K562 (cell line): ENCODE data around the gene P2RY8. TPM values are rescaled to one million over a fixed set of nuclear protein-coding genes. Genes with fewer than 3 reads are reported as not detected.

ENCODE experiments used
- ATAC-seq: fragments of 200-7000 bp; cut with Tn5 transposase; 3 replicates; pipeline ENCODE4 v1.9.1; 2020; ENCODE audit warnings: moderate library complexity
- BruUV-seq: library from RNA; stranded (reverse); fragments of 400-500 nt; replicated peaks from 2 replicates; lab custom pipeline; 2021; lab: Mats Ljungman, UMichigan
- CTCF ChIA-PET: fragments of 300-600 bp; formaldehyde crosslinking; extraction: SDS; loops from one replicate; lab custom pipeline; 2021; ENCODE audit warnings: low intra/inter-chr PET ratio; lab: Yijun Ruan, JAX
- POLR2A ChIA-PET: fragments of 300-600, 350-650 bp; sonication (Branson Sonifier 250); formaldehyde crosslinking; extraction: SDS; loops from one replicate; lab custom pipeline; 2021; ENCODE audit warnings: antibody characterized with exemption, inconsistent platforms; lab: Yijun Ruan, JAX
- DNase-seq, 4 experiments: peaks; one replicate each; pipeline versions ENCODE4 v3.0.0 to v3.0.0-alpha.2; 2011 to 2018; ENCODE audit warnings: low spot score in 3 of 4, mixed read lengths in 3 of 4; ENCODE audit errors: extremely low read depth in 1 of 4
- FAIRE-seq: peaks from 2 replicates; lab custom pipeline; 2011; peaks lifted over from hg19 to GRCh38; lab: Jason Lieb, UNC
- H2AFZ ChIP-seq: 2 replicates; pipeline ENCODE4 v1.6.0; 2011; ENCODE audit warnings: low read depth, low read length, control low read depth, inconsistent platforms
- H3K27ac ChIP-seq: fragments of 200-600 bp; 3 replicates; pipeline ENCODE4 v1.8.0; 2011; ENCODE audit warnings: low read depth, mild to moderate bottlenecking, control low read depth, inconsistent platforms, low read length, moderate library complexity, mixed read lengths; ENCODE audit errors: extremely low read depth
- H3K27me3 ChIP-seq, 2 experiments: fragments of 300-600 bp in 1 of 2; 2 replicates in 1 of 2; 3 replicates in 1 of 2; pipeline versions ENCODE4 v1.6.0 to v1.8.0; 2011; ENCODE audit warnings: inconsistent platforms in 2 of 2, low read length in 2 of 2, mild to moderate bottlenecking in 1 of 2, mixed read lengths in 1 of 2, moderate library complexity in 1 of 2; ENCODE audit not compliant: control insufficient read depth in 2 of 2, insufficient read depth in 2 of 2
- H3K36me3 ChIP-seq: fragments of 300-600 bp; 3 replicates; pipeline ENCODE4 v1.8.0; 2011; ENCODE audit warnings: mild to moderate bottlenecking, low read length, inconsistent platforms; ENCODE audit not compliant: control insufficient read depth, insufficient read depth
- H3K4me1 ChIP-seq, 2 experiments: fragments of 200-600 bp in 1 of 2; replicated peaks in 1 of 2; 2 replicates in 1 of 2; 3 replicates in 1 of 2; pipeline versions ENCODE4 v1.5.1 to v1.8.0; 2011; ENCODE audit warnings: inconsistent platforms in 2 of 2, low read length in 2 of 2, mild to moderate bottlenecking in 1 of 2, mixed read lengths in 1 of 2, moderate library complexity in 1 of 2; ENCODE audit not compliant: control insufficient read depth in 2 of 2, insufficient read depth in 2 of 2
- H3K4me2 ChIP-seq: 2 replicates; pipeline ENCODE4 v1.6.1; 2011; ENCODE audit warnings: low read length, control low read depth, inconsistent platforms, mixed read lengths; ENCODE audit not compliant: insufficient read depth
- H3K4me3 ChIP-seq: fragments of 200-600 bp; sonication (generic), shearing (Covaris generic); 2 replicates; pipeline ENCODE4 v1.5.1; 2016; ENCODE audit warnings: control low read depth, inconsistent platforms
- H3K79me2 ChIP-seq: fragments of 200-600 bp; 3 replicates; pipeline ENCODE4 v1.8.0; 2011; ENCODE audit warnings: low read length, inconsistent platforms; ENCODE audit not compliant: control insufficient read depth, insufficient read depth
- H3K9ac ChIP-seq, 2 experiments: 2 replicates each; pipeline versions ENCODE4 v1.6.0 to v1.6.1; 2011; ENCODE audit warnings: low read depth in 2 of 2, low read length in 2 of 2, control low read depth in 1 of 2, inconsistent platforms in 1 of 2, mild to moderate bottlenecking in 1 of 2, mixed read lengths in 1 of 2; ENCODE audit not compliant: insufficient read depth in 1 of 2
- H3K9me1 ChIP-seq: one replicate; pipeline ENCODE4 v1.6.0; 2011; ENCODE audit warnings: inconsistent platforms, mild to moderate bottlenecking, low read length, moderate library complexity; ENCODE audit not compliant: control insufficient read depth, insufficient read depth
- H3K9me3 ChIP-seq: replicated peaks from 2 replicates; pipeline ENCODE4 v1.5.1; 2011; ENCODE audit warnings: low read depth, low read length, inconsistent platforms; ENCODE audit not compliant: control insufficient read depth, insufficient read depth
- H4K20me1 ChIP-seq: replicated peaks from 2 replicates; pipeline ENCODE4 v1.6.1; 2011; ENCODE audit warnings: low read length, inconsistent platforms, mixed read lengths; ENCODE audit not compliant: control insufficient read depth, insufficient read depth
- ADNP ChIP-seq: fragments of 200-800 bp; sonication (Bioruptor generic); IDR thresholded peaks from 2 replicates; pipeline ENCODE4 v1.6.1; 2016; ENCODE audit warnings: missing genetic modification characterization, missing compliant biosample characterization
- CBFA2T3 ChIP-seq: fragments of 450-650 bp; IDR thresholded peaks from 2 replicates; pipeline ENCODE4 v1.6.1; 2017
- DIDO1 ChIP-seq: fragments of 450-650 bp; IDR thresholded peaks from 2 replicates; pipeline ENCODE4 v1.6.1; 2016; ENCODE audit warnings: low read depth, missing biosample characterization, missing genetic modification characterization
- MCM7 ChIP-seq, 2 experiments: fragments of 450-650 bp; IDR thresholded peaks; 2 replicates each; pipeline ENCODE4 v1.6.1; 2016 to 2018
- MEF2D ChIP-seq: conservative IDR thresholded peaks from 2 replicates; pipeline ENCODE4 v1.6.1; 2016; ENCODE audit warnings: low read depth, missing genetic modification characterization, missing compliant biosample characterization
- RBM14 ChIP-seq: fragments of 200-400 bp; formaldehyde crosslinking; IDR thresholded peaks from 2 replicates; pipeline ENCODE4 v1.6.1; 2018; ENCODE audit warnings: low read depth, mild to moderate bottlenecking, low read length, moderate library complexity, borderline replicate concordance; ENCODE audit not compliant: insufficient read depth
- RBM17 ChIP-seq: fragments of 200-400 bp; formaldehyde crosslinking; IDR thresholded peaks from 2 replicates; pipeline ENCODE4 v1.6.1; 2017; ENCODE audit warnings: low read depth, mild to moderate bottlenecking, low read length, borderline replicate concordance
- VEZF1 ChIP-seq: fragments of 200-800 bp; sonication (Bioruptor generic); IDR thresholded peaks from 2 replicates; pipeline ENCODE4 v1.6.1; 2017; ENCODE audit warnings: missing genetic modification characterization, missing compliant biosample characterization
- ZKSCAN8 ChIP-seq: fragments of 200-800 bp; sonication (Bioruptor generic); IDR thresholded peaks from 2 replicates; pipeline ENCODE4 v1.6.1; 2016; ENCODE audit warnings: missing genetic modification characterization, missing compliant biosample characterization
- ZNF551 ChIP-seq: fragments of 250-450 bp; sonication (Bioruptor Pico); IDR thresholded peaks from 2 replicates; pipeline ENCODE4 v1.5.0; 2021; ENCODE audit warnings: mild to moderate bottlenecking, moderate library complexity
- ZNF699 ChIP-seq: fragments of 250-450 bp; sonication (Bioruptor Pico); IDR thresholded peaks from 2 replicates; pipeline ENCODE4 v1.8.0; 2021; ENCODE audit warnings: mild to moderate bottlenecking, moderate library complexity; ENCODE audit not compliant: insufficient replicate concordance
- ZNF707 ChIP-seq: fragments of 250-450 bp; sonication (Bioruptor Pico); conservative IDR thresholded peaks from 2 replicates; pipeline ENCODE4 v1.8.0; 2022; ENCODE audit warnings: inconsistent platforms, mild to moderate bottlenecking, moderate library complexity
- WGBS: fragments of 100-300 bp; shearing (Covaris generic); methylation state at CpG from one replicate; pipeline ENCODE4 v1.1.6; 2016; ENCODE audit warnings: low coverage, mixed read lengths; ENCODE audit not compliant: insufficient coverage; ENCODE audit errors: missing lambda C conversion rate; 5-methylcytosine and 5-hydroxymethylcytosine counted together
- in situ Hi-C: fragments of 300-500 bp; cut with MboI; formaldehyde crosslinking; loops from 4 replicates; pipeline ENCODE4 v1.15.0; 2018; ENCODE audit warnings: inconsistent platforms, mixed read lengths
- intact Hi-C: fragments of 100-400 bp; cut with micrococcal nuclease; formaldehyde crosslinking; loops from 2 replicates; pipeline ENCODE4 v1.14.2; 2022
- polyA plus RNA-seq, 8 experiments: library from polyadenylated mRNA; depleted of rRNA in 4 of 8; stranded (reverse) in 5 of 8; unstranded in 3 of 8; fragments of >200 nt; fragmentation: Nextera tagmentation in 2 of 8; fragmentation: Illumina TruSeq in 1 of 8; extraction: Ambion mirVana in 2 of 8; extraction: Trizol in 1 of 8; gene quantifications; 2 replicates each; pipeline versions ENCODE4 v1.2.1 to v1.2.3, GENCODE V29; 2011 to 2014; ENCODE audit warnings: inconsistent platforms in 1 of 8, missing spikeins in 1 of 8
- total RNA-seq, 7 experiments: library from RNA; depleted of rRNA in 6 of 7; stranded (reverse); fragments of >200 nt in 6 of 7; fragmentation: Illumina TruSeq in 2 of 7; extraction: Trizol in 2 of 7; gene quantifications; 2 replicates each; pipeline versions ENCODE4 v1.2.1 to v1.2.3, GENCODE V29; 2011 to 2021; ENCODE audit warnings: low replicate concordance in 1 of 7

The P2RY8 gene
- total and polyA plus RNA-seq, 9 of the 15 experiments (the other 6 are each of a cell fraction or from before 2014, with no cell fraction given), result 0.04 to 0.69 (median 0.08) TPM; not detected in 3

GRCh38 chrX:1464971-1465285, 72.1 kb downstream of the P2RY8 start (continued):
- TF ChIP-seq RBM14, result no peak
- TF ChIP-seq VEZF1 (CRISPR knock-in tag), result no peak

GRCh38 chrX:1464041-1464970, 72.7 kb downstream of the P2RY8 start:
- Histone ChIP-seq H3K36me3 (no peaks in the 10 kb centered on the region), H3K27me3 (peaks cover 0 to 8% of the 10 kb centered on the region in 2 experiments; a peak in 2 of 5 replicates), H3K9me3 (no peaks in the 10 kb centered on the region; the same call in 1 of the 2 replicates), H2AFZ (no peak overlapping the region), H3K4me3 (no peak overlapping the region), H4K20me1 (no peaks in the 10 kb centered on the region), H3K9ac (no peak overlapping the region), H3K79me2 (no peaks in the 10 kb centered on the region), H3K27ac (no peak overlapping the region), H3K9me1 (no peaks in the 10 kb centered on the region), H3K4me1 (no peaks in the 10 kb centered on the region; a peak in 3 of 5 replicates), H3K4me2 (no peak overlapping the region)
- CTCF ChIA-PET, result no interaction called here
- 22% methylated on average over 15 of the region's 24 CpGs for WGBS
- ATAC-seq (peak; percentile 41; the same call in 1 of the 3 replicates), FAIRE-seq (no peak), DNase-seq (no peak)
- BruUV-seq, result no TSS peak
- POLR2A ChIA-PET, result no interaction called here
- TF ChIP-seq ZKSCAN8 (no peak), ZNF707 (no peak), MCM7 (IDR thresholded peaks at IDR 0.05) (no peak), ZNF699 (no peak), ADNP (no peak), RBM17 (no peak), CBFA2T3 (no peak), DIDO1 (tag) (no peak), ZNF551 (no peak), MEF2D (no peak)
- intact Hi-C loops, result no loop called here
- in situ Hi-C loops, result loop anchor here (10.0 to 25.0 kb wide), 2 partner anchors 110 to 1148 kb away; no protein-coding TSS in a partner anchor
